Dermis lymphatic vessel endothelial cell (primary cell): ENCODE results near the gene HMGXB3. TPM values are rescaled to one million over a fixed set of nuclear protein-coding genes. Genes with fewer than 3 reads are reported as not detected.

Source experiments
- total RNA-seq: library from RNA; depleted of rRNA; stranded (reverse); fragments of >200 nt; gene quantifications from 2 replicates; pipeline ENCODE4 v1.2.1, GENCODE V29; 2014

Gene HMGXB3, protein sequence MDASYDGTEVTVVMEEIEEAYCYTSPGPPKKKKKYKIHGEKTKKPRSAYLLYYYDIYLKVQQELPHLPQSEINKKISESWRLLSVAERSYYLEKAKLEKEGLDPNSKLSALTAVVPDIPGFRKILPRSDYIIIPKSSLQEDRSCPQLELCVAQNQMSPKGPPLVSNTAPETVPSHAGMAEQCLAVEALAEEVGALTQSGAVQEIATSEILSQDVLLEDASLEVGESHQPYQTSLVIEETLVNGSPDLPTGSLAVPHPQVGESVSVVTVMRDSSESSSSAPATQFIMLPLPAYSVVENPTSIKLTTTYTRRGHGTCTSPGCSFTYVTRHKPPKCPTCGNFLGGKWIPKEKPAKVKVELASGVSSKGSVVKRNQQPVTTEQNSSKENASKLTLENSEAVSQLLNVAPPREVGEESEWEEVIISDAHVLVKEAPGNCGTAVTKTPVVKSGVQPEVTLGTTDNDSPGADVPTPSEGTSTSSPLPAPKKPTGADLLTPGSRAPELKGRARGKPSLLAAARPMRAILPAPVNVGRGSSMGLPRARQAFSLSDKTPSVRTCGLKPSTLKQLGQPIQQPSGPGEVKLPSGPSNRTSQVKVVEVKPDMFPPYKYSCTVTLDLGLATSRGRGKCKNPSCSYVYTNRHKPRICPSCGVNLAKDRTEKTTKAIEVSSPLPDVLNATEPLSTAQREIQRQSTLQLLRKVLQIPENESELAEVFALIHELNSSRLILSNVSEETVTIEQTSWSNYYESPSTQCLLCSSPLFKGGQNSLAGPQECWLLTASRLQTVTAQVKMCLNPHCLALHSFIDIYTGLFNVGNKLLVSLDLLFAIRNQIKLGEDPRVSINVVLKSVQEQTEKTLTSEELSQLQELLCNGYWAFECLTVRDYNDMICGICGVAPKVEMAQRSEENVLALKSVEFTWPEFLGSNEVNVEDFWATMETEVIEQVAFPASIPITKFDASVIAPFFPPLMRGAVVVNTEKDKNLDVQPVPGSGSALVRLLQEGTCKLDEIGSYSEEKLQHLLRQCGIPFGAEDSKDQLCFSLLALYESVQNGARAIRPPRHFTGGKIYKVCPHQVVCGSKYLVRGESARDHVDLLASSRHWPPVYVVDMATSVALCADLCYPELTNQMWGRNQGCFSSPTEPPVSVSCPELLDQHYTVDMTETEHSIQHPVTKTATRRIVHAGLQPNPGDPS (N-terminal part only)
- total RNA-seq: 24.1 and 26.0 TPM in 2 replicates

DNA sequence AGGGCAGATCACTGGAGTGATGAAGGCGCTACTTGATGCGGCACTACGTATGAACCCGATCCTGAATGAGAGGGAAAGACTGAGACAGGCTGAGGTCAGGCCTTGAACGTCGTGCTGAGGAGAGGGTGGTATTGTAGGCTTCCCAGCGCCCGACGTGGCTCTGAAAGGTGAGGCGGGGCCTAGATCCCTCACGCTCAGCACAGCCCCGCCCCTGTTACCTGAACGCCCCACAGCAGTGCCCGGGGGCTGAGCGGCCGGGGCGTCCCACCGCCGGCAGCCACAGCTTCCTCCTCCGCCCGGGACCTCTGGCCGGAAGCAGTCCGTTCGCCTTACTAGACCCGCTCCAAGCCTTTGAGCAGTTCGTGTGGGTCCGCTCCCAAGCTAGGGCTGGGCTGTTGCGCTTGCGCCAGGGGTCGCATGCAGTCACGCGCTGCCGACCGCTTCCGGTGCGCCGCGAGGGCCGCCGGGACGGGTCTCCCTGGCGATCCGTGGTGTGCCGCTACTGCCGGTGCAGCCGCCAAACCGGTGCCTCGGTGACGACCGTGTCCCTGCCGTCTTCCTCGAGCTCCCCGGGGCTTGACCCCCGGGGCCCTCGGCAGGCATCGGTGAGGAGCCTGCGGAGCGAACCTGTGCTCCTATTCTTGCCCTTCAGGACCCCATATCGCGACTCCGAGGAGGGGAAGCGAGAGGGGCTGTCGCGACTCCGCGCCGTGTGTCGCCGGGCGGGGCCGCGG is at the start of gene HMGXB3, which contains the start of gene TIGD6:
Gene HMGXB3, plus strand, starts transcription at position 484 of the 734 bp plus-strand sequence. CDS start 4,114 bp downstream, outside the sequence.
Gene TIGD6, minus strand, starts transcription at position 399 of the 734 bp plus-strand sequence. CDS start 4,306 bp downstream, outside the sequence.

DNA sequence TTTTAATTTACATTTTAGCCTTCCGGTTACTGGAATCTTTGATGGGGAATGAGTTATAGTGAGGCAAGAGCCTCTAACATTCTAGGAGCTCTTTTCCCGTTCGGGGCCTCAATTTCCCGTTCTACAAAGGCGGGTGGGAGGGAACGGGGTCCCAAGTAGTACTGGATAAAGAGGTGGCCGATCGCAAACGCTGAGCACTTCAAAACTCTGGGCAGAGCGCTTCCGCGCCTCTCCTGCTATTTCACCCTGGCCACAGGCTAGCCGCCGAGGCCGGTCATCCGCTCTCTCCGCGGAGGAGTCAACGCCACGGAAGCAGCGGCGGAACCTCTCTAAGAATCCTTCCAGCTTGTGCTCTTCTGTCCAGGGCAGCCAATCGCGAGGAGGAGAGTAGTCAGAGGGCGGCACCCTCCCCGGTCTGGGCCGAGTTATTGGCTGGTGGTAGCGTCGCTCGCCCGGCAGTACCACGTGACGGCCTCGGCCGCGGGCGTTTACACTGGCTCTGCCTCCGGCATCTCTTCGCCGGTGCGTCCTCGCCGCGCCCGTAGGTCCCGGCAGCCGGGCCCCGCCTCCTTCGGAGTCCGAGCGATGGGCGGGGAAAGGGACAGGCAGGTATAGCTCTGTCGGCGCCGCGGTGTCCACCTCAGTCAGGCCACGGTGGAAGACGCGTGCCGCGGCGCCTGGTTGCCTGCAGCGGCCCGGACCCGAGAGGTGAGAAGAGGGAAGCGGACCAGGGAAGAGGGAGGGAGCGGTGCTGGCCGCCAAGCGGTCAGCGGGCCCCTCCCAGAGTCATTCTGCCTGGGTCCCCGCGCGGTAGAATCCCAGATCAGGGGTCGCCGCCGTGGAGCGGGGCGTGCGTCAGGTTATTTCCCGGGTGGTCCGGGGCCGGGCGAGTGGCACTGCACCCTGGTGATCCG is 40.0 kb upstream of the HMGXB3 start, which contains the start of gene SLC26A2:
Gene SLC26A2, plus strand, starts transcription at position 487 of the 914 bp plus-strand sequence. CDS start 16,895 bp downstream, outside the sequence.

DNA sequence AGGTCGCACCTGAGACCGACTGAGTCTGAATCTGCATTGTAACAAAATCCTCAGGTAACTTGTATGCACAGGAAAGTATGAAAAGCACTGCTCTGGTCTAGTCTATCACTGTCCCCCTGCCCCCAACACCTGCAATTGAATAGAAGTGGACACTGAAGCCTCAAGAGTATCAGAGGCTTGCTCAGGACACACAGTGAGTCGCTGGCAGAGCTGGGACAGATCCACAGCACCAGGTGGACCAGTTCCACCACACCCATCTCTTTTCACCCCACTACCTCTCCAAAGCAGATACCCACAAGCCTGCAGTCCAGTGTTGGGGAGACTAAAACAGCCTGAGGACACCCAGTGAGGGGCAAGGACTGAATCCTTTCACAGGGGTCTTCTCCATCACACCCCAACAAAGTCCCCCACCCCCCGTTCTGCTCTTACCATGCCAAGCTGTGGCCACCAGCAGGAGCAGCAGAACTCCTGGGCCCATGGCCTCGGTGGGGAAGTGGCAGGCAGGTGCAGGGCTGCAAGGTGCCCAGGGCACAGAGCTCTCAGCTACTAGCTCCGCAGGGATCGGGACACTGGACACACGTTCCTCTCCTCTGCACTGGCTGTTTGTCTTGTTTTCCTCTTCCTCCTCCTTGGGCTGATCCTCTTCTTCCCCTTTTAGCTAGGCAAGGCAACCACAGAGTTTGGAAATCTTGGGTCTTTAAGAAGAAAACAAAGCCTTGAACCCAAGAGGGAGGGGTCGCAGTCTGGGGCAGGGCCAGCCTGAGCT is 85.6 kb downstream of the HMGXB3 start, which contains the start of gene CSF1R:
Gene CSF1R, minus strand, starts transcription at position 605 of the 766 bp plus-strand sequence. Its CDS starts 127 bp downstream, at position 478.

Other genes with a start within 250 kb of the HMGXB3 start
- 0.11 TPM in 1 of 2 replicates, not detected in the other for gene PDE6A, start 55.9 kb upstream of the HMGXB3 start, total RNA-seq
- gene SLC26A2, start 40.0 kb upstream of the HMGXB3 start, total RNA-seq: 21.1 and 21.6 TPM in 2 replicates
- 4.1 and 5.8 TPM in 2 replicates for gene TIGD6, start 85 bp upstream of the HMGXB3 start, total RNA-seq
- gene CSF1R, start 85.8 kb downstream of the HMGXB3 start, total RNA-seq: not detected in 2 replicates
- 10.4 and 11.5 TPM in 2 replicates for gene PDGFRB, start 155.1 kb downstream of the HMGXB3 start, total RNA-seq
- gene CDX1, start 166.0 kb downstream of the HMGXB3 start, total RNA-seq: under 0.01 TPM in 1 of 2 replicates, not detected in the other
- not detected in 2 replicates for gene SLC6A7, start 189.3 kb downstream of the HMGXB3 start, total RNA-seq